ENCODE measurements around the gene RPL10A. TPM values are rescaled to one million over a fixed set of nuclear protein-coding genes. Genes with fewer than 3 reads are reported as not detected.

RPL10A gene
- total and polyA plus RNA-seq, 3 donors from 2014 or later, result 305 to 768 (median 538) TPM

DNA sequence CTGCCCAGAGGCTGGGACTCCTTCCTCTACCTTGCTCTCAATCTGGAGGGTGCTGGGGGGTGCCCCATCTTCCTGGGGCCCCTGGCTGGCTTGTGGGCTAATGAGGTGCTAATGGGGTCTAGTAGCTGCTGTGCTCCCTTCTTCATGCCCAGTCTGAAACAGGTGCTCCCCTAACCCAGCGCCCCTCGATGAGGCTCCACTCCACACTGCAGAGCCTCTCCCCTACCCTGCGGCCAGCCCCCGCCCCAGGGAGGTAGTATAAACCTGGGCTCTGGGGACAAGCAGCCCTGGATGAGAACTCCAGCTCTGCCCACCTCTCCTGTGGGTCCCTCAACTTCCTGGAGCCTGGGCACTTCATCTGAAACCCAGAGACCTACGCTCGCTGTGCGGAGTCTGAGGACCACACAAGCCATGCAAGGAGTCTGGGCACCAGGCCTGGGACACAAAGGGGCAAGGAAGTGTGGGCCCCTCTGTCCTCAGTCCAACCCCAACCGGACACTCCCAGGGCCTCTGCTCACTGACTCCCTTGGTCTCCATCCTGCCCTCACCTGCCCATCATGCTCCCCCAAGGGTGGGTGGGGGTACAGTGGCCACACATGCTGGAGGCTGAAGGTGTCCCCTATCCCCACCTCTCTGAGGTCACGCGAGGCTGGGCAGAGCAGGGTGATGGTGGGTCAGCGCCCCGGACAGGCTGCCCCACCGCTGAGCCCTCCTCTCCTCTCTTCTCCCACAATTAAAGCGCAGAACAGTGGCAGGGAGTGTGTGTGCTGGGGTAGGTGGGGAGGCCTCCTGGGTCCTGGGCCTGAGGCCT lies 6.1 kb downstream of the RPL10A start:
- DNase-seq, result no peak
- Histone ChIP-seq H3K4me1 (peaks cover 25% of the 10 kb centered on the region), H3K36me3 (ENCODE audit: low read depth, missing control alignments) (no peaks in the 10 kb centered on the region), H3K27me3 (no peaks in the 10 kb centered on the region), H3K9me3 (no peaks in the 10 kb centered on the region), H3K4me3 (no peak overlapping the region), H3K27ac (no peak overlapping the region)
- intact Hi-C loops (cut with DNase I; ENCODE audit: low total_unique reads), result no loop called here
- no peak for TF ChIP-seq POLR2A (IDR thresholded peaks at IDR 0.05)
- TF ChIP-seq, protein P1, sequence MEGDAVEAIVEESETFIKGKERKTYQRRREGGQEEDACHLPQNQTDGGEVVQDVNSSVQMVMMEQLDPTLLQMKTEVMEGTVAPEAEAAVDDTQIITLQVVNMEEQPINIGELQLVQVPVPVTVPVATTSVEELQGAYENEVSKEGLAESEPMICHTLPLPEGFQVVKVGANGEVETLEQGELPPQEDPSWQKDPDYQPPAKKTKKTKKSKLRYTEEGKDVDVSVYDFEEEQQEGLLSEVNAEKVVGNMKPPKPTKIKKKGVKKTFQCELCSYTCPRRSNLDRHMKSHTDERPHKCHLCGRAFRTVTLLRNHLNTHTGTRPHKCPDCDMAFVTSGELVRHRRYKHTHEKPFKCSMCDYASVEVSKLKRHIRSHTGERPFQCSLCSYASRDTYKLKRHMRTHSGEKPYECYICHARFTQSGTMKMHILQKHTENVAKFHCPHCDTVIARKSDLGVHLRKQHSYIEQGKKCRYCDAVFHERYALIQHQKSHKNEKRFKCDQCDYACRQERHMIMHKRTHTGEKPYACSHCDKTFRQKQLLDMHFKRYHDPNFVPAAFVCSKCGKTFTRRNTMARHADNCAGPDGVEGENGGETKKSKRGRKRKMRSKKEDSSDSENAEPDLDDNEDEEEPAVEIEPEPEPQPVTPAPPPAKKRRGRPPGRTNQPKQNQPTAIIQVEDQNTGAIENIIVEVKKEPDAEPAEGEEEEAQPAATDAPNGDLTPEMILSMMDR (IDR thresholded peaks at IDR 0.05), result no peak
- 91 to 93% methylated on average over 5 to 14 of the region's 14 CpGs for WGBS, 2 donors

DNA sequence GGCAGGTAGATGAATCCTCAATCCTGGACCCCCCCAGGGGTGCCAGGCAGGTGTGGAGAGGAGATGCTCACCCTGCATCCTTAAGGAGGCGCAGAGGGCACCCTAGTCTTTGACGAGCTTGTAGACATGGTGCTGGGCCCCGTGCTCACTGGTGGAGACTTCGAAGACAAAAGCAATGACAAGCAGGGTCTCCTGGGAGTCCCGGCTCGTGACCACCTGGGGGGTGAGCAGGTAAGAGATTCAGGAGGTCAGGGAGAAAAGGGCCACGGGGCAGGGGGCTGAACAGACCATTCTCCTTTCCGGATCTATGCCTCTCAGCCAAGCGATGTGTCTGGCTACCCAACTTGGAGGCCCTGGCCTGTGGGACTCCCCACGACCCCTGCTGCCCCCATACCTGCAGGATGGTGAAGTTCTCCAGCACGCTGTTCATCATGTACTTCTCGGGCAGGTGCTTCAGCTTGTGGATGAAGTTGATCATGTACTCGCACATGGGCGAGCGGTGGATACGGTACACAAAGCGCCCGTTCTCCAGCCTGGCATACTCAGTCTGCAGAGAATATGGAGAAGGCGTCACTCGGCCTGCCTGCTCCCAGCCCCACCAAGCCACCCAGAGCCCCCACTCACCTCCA lies 6.9 kb downstream of the RPL10A start:
- Histone ChIP-seq H3K4me1 (peaks cover 19% of the 10 kb centered on the region), H3K36me3 (ENCODE audit: low read depth, missing control alignments) (no peaks in the 10 kb centered on the region), H3K27me3 (no peaks in the 10 kb centered on the region), H3K9me3 (no peaks in the 10 kb centered on the region), H3K4me3 (no peak overlapping the region), H3K27ac (no peak overlapping the region)
- WGBS, 2 donors, result 92% methylated on average over 5 to 20 of the region's 20 CpGs
- no peak for DNase-seq
- intact Hi-C loops (cut with DNase I; ENCODE audit: low total_unique reads), result no loop called here
- TF ChIP-seq POLR2A (IDR thresholded peaks at IDR 0.05), result no peak
- TF ChIP-seq, protein P1 (IDR thresholded peaks at IDR 0.05), result no peak

DNA sequence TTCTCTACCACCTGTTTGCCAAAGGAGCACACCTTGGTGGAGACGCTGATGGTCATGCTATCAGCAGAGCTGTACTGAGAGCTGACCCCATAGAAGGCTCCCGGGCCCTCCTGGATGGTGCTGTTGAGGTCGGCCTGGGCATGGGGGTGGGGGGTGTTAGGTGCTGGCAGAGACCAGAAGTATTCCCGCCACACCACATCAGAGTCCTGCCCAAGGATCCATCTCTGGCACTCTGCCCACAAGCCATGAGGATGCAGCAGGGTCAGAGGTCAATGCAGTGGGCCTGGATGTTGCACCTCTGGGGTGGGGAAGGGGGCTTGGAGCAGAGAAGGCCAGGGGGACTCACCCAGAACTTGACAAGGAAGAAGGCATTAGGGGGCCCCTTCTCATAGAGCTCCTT lies 7.4 kb downstream of the RPL10A start:
- H3K4me3 ChIP-seq, result no peak overlapping the region
- no peaks in the 10 kb centered on the region for H3K36me3 ChIP-seq (ENCODE audit: low read depth, missing control alignments)
- WGBS, 2 donors, result 60 to 75% methylated on average over 1 to 4 of the region's 4 CpGs
- TF ChIP-seq, protein P1 (IDR thresholded peaks at IDR 0.05), result no peak
- TF ChIP-seq POLR2A (IDR thresholded peaks at IDR 0.05), result no peak
- no peaks in the 10 kb centered on the region for H3K27me3 ChIP-seq
- no peak for DNase-seq
- intact Hi-C loops (cut with DNase I; ENCODE audit: low total_unique reads), result no loop called here
- no peaks in the 10 kb centered on the region for H3K9me3 ChIP-seq
- no peak overlapping the region for H3K27ac ChIP-seq
- peaks cover 14% of the 10 kb centered on the region for H3K4me1 ChIP-seq

DNA sequence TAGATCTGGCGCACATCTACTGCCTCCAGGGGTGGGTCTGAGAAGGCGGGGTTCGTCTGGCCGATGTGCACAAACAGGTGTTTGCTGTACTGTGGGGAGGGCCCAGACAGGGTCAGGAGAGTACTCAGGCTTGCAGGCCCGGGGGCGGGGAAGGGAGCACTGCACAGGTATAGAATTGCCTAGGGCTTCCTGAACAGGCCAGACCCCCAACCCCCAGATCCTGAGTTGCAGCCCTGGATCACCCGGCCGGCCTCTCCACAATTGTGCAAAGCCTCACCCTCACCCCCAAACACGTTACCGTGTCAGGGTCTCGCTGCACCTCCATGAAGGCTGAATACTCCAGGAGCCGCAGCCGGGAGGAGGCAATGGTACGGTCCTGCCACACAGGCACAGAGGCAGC lies 7.8 kb downstream of the RPL10A start:
- no peaks in the 10 kb centered on the region for H3K36me3 ChIP-seq (ENCODE audit: low read depth, missing control alignments)
- no peaks in the 10 kb centered on the region for H3K9me3 ChIP-seq
- WGBS, 2 donors, result 84 to 96% methylated on average over 5 to 14 of the region's 14 CpGs
- H3K27ac ChIP-seq, result no peak overlapping the region
- no peak overlapping the region for H3K4me3 ChIP-seq
- H3K4me1 ChIP-seq, result peaks cover 16% of the 10 kb centered on the region
- TF ChIP-seq, protein P1 (IDR thresholded peaks at IDR 0.05), result no peak
- TF ChIP-seq POLR2A (IDR thresholded peaks at IDR 0.05), result no peak
- H3K27me3 ChIP-seq, result no peaks in the 10 kb centered on the region
- no peak for DNase-seq
- intact Hi-C loops (cut with DNase I; ENCODE audit: low total_unique reads), result no loop called here
